Renal cortical epithelial cell (primary cell): ENCODE results near the gene EHMT2. TPM values are rescaled to one million over a fixed set of nuclear protein-coding genes. Genes with fewer than 3 reads are reported as not detected.

Experiments
- DNase-seq: peaks from one replicate; pipeline ENCODE4 v3.0.0-alpha.2; 2011; ENCODE audit warnings: low read depth
- total RNA-seq: library from RNA; depleted of rRNA; stranded (reverse); fragments of >200 nt; gene quantifications from 2 replicates; pipeline ENCODE4 v1.2.3, GENCODE V29; 2014

EHMT2 gene
- total RNA-seq, 1 donor from 2014 or later, result 72.3 TPM

GRCh38 chr6:31888276-31889258, 8.9 kb downstream of the EHMT2 start:
- DNase-seq, result no peak

GRCh38 chr6:31887173-31888007, 10.1 kb downstream of the EHMT2 start:
- DNase-seq, result no peak

- no peak for DNase-seq
These were observed 10.9 kb downstream of the EHMT2 start for GRCh38 chr6:31886541-31886991.

GRCh38 chr6:31884528-31885035, 12.9 kb downstream of the EHMT2 start:
- no peak for DNase-seq

GRCh38 chr6:31883676-31884075, 13.8 kb downstream of the EHMT2 start:
- no peak for DNase-seq

- DNase-seq, result peak; percentile 43
These were observed 15.2 kb downstream of the EHMT2 start for GRCh38 chr6:31882344-31882743.

GRCh38 chr6:31881136-31881859, 16.2 kb downstream of the EHMT2 start:
- no peak for DNase-seq

- no peak for DNase-seq
These were observed 16.9 kb downstream of the EHMT2 start for GRCh38 chr6:31880616-31881015.

- DNase-seq, result no peak
These were observed 17.6 kb downstream of the EHMT2 start for GRCh38 chr6:31879901-31880300.

- DNase-seq, result no peak
These were observed 18.4 kb downstream of the EHMT2 start for GRCh38 chr6:31879143-31879542.

- no peak for DNase-seq
These were observed 18.8 kb downstream of the EHMT2 start, which contains the start of gene SLC44A4 for GRCh38 chr6:31878726-31879125. SLC44A4 (minus strand) TSS chr6:31878997; CDS start chr6:31878980, 17 bp downstream.

GRCh38 chr6:31878222-31878621, 19.3 kb downstream of the EHMT2 start:
- no peak for DNase-seq

- DNase-seq, result peak; percentile 38
These were observed 19.8 kb downstream of the EHMT2 start for GRCh38 chr6:31877651-31878161.

GRCh38 chr6:31877125-31877650, 20.3 kb downstream of the EHMT2 start:
- DNase-seq, result no peak

GRCh38 chr6:31876357-31876756, 21.1 kb downstream of the EHMT2 start:
- DNase-seq, result no peak

- no peak for DNase-seq
These were observed 21.6 kb downstream of the EHMT2 start for GRCh38 chr6:31875877-31876276.

GRCh38 chr6:31874836-31875572, 22.5 kb downstream of the EHMT2 start:
- DNase-seq, result no peak

GRCh38 chr6:31874084-31874670, 23.3 kb downstream of the EHMT2 start:
- DNase-seq, result no peak

- peak; percentile 23 for DNase-seq
These were observed 26.3 kb downstream of the EHMT2 start for GRCh38 chr6:31871046-31871659.
